HG03520 (cell line): Measurements from ENCODE around the gene HERC4.
"Not testable (repeated sequence)": the region's sequence is repeated elsewhere in the genome, so short reads cannot be mapped to it uniquely, and the experiment has no call there.

Source experiments
- ATAC-seq: cut with Tn5 transposase; IDR thresholded peaks from one replicate; pipeline ENCODE4 v1.9.1; 2021; ENCODE audit warnings: mild to moderate bottlenecking, moderate library complexity; ENCODE audit not compliant: unreplicated experiment

HERC4 gene

DNA sequence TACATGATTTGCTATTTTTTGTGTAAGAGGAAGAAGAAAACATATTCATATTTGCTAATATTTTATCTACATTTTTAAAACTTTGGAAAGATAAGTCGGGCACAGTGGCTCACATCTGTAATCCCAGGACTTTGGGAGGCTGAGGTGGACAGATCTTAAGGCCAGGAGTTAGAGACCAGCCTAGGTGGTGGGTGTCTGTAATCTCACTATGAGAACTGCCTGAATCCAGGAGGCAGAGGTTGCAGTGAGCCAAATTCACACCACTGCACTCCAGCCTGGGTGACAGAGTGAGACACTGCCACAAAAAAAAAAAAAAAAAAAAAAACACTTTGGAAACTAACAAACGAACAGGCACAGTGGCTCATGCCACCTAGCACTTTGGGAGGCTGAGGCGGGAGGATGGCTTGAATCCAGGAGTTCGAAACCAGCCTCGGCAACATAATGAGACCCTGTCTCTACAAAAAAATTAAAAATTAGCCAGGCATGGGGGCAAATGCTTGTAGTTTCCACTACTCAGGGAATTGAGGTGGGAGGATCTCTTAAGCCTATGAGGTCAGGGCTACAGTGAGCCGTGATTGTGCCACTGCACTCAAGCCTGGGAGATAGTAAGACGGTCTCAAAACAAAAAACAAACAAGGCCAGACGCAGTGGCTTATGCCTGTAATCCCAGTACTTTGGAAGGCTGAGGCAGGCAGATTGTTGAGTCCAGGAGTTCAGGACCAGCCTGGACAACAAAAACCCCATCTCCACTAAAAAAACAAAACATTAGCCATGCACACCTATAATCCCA lies 25.6 kb downstream of the HERC4 start:
- ATAC-seq = no peak

DNA sequence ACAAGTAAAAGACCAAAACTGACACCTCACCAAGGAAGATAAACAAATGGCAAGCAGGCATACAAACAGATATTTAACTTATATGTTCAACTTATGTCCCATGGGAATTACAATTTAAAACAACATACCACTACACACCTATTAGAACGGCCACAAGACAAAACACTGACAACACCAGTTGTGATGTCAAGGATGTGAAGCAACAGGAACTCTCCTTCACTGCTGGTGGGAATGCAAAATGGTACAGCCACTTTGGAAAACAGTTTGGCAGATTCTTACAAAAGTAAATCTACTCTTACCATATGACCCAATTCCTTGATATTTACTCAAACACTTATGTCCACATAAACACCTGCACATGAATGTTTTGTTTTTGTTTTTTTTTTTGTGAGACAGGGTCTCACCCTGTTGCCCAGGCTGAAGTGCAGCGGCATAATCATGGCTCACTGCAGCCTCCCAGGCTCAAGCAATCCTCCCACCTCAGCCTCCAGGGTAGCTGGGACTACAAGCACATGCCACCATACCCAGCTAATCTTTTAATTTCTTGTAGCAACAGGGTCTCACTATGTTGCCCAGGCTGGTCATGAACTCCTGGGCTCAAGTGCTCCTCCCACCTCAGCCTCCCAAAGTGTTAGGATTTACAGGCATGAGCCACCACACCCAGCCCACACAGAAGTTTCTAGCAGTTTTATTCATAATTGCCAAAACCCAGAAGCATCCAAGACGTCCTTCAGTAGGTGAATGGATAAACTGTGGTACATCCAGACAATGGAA lies 27.3 kb downstream of the HERC4 start:
- no peak for ATAC-seq

DNA sequence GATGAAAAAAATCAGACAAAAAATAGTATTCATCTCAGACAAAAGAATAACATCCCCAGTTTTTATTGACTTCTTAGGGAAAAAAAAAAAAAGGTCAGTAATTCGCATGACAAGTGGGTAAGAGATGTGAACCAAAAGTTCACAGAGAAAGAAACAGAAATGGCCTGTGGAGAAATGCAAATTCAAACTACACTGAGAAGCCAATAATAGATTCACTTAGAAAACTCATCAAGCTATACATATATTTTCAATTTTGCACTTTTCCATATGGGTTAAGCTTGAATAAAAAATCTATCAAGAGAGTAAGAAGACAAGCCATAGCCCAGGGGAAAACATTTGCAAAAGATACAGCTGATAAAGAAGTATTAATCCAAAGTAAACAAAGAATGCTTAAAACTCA lies 28.0 kb downstream of the HERC4 start:
- ATAC-seq = no peak

DNA sequence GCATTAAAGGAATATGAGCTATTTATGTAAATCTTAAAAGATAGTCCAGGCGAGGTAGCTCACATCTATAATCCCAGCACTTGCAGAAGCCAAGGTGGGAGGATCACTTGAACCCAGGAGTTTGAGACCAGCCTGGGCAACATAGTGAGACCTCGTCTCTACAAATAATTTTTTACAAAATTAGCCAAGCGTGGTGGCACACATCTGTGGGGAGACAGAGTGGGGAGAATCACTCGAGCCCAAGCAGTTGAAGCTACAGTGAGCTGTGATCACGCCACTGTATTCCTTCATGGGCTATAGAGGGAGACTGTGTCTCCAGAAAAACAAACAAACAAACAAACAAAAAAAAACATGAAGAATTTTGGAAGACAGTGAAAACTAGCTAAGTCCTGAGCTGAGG lies 28.4 kb downstream of the HERC4 start:
- ATAC-seq = no peak

DNA sequence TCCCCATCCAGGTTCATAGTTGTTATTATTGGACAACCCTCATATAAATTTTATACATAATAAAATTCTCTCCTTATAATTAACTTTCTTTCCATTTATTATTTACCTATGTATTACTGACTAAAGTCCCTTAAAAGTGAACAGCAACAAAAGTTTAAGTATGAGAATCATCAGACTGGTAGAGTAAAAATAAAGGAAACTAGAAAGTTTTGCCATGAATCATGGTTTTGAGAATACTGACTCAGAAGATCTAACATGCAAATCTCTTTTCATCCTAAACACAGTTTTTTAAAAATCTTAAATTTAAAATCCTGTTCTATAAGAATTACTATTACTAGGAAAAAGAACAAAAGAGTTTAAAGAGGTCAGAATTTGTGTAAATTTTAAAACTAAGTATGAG lies 32.1 kb downstream of the HERC4 start:
- ATAC-seq = no peak

DNA sequence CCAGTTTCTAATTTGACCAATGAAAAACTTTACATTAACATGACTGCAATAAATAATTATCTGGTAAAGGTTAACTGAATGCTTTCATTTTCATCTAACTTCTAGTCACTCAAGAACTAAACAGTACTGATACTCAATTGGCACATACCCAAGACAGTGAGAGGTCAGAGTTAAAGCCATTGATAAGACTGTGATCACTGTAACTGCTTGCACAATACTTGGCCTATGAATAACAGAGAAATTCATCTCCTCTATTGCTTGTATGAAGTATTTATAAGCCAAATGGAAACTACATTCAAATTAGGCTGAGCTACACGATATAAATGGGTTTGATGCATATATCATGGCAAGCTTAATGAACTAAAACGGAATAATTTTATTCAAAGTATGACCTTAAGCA lies 43.0 kb downstream of the HERC4 start:
- ATAC-seq = no peak

DNA sequence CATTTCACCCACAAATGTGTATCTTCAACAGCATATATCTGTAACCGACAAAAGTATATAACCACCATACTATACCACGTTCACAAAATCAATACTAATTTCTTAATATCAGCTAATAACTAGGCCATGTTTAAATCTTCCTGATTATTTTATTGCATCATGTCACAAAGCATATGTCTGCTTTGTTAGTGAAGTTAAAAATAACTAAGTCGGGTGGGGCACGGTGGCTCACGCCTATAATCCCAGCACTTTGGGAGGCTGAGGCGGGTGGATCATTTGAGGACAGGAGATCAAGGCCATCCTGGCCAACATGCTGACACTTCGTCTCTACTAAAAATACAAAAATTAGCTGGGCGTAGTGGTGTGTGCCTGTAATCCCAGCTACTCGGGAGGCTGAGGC lies 47.7 kb downstream of the HERC4 start:
- no peak for ATAC-seq

DNA sequence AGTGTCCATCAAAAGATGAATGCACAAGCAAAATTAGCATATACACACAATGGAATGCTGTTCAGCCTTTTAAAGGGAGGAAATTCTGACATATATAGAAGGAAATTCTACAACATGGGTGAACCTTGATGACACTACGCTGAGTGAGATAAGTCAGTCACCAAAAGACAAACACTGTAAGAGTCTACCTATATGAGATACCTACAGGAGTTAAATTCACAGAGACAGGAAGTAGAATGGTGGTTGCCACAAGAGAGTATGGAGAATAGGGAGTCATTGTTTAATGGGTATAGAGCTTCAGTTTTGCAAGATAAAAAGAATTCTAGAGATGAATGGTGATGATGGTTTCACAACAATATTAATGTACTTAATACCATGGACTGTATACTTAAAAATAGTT lies 51.8 kb downstream of the HERC4 start:
- ATAC-seq = no peak

DNA sequence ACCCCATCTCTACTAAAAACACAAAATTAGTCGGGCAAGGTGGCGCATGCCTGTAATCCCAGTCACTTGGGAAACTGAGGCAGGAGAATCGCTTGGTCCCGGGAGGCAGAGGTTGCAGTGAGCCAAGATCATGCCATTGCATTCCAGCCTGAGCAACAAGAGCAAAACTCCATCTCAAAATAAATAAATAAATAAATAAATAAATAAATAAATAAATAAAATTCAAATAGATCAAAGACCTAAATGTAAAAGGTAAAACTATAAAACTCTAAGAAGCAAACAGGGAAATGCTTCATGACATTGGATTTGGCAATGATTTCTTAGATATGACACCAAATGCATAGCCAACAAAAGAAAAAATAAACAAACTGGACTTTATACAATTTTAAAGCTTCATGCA lies 52.8 kb downstream of the HERC4 start:
- ATAC-seq = not testable (repeated sequence)

DNA sequence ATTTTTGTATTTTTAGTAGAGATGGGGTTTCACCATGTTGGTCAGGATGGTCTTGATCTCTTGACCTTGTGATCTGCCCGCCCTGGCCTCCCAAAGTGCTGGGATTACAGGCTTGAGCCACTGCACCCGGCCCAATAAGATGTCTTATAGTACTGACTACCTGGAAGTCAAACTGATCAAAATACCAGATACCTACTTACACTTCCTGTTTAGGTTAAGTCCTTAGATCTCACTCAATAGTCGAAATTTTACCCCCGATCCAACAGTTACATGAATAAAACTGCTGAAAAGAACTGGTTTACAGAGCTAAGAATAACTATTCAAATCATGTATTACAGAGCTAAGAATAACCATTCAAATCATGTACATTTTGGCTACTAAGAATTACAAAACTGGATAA lies 58.6 kb downstream of the HERC4 start:
- not testable (repeated sequence) for ATAC-seq

DNA sequence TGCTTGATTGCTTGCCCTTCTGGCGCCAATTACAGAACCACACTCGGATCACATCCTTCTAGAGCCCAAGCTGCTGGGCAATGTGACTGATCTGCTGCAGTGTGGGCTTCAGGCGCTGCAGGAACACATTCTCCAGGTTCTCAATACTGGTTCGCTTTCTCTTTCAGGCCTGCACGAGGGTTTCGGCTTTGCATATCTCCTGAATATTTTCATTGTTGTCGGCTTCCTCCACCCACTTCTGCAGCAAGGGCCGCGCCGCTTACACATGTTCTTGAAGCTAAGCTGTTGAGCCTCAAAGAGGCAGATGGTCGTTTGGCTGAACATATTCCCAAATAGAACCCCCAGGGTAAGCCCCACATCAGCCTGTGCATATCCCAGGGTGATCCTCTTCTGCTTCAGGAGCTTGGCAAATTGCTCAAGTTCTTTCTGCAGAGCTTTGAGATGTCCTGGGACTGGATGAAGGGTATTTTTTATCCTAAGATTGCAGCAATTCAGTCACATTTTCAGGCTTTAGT lies 64.6 kb downstream of the HERC4 start:
- no peak for ATAC-seq

DNA sequence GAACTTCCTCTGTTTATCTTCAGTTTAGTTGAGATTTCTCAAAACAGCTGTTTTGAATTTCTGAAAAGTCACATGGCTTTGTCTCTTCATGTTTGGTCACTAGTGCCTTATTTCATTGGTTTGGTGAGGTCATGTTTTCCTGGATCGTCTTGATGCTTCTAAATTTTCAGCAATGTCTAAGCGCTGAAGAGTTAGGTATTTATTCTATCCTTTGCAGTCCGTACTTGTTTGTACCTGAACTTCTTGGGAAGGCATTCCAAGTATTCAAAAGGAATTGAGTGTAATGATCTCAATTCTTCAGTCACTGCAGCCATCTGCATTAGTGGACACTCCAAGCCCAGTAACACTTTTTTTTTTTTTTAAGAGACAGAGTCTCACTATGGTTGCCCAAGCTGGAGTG lies 67.7 kb downstream of the HERC4 start:
- ATAC-seq = no peak

DNA sequence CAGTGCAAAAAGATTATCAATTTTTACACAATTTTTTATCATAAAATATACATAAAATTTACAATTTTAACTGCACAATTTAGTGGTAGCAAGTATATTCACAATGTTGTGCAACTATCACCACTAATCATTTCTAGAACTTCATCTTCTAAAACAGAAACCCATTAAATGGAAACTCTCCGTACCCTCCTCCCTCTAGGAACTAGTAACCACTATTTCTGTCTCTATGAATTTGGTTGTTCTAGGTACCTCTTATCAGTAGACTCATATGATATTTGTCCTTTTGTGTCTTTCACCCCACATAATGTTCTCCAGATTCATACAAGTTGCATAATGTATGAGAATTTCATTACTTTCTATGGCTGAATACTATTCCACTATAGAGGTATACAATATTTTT lies 73.5 kb downstream of the HERC4 start:
- ATAC-seq = no peak

DNA sequence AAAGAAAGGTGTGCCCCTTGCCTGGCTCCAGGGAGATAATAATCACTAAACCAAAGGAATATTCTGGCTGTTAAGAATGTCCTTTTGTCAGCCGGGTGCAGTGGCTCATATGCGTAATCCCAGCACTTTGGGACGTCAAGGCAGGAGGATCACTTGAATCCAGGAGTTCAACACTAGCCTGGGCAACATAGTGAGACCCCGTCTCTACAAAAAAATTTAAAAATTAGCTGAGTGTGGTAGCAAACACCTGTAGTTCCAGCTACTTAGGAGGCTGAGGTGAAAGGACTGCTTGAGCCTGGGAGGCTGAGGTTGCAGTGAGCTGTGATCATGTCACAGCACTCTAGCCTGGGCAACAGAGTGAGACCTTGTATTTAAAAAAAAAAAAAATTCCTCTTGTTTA lies 74.1 kb downstream of the HERC4 start:
- no peak for ATAC-seq

DNA sequence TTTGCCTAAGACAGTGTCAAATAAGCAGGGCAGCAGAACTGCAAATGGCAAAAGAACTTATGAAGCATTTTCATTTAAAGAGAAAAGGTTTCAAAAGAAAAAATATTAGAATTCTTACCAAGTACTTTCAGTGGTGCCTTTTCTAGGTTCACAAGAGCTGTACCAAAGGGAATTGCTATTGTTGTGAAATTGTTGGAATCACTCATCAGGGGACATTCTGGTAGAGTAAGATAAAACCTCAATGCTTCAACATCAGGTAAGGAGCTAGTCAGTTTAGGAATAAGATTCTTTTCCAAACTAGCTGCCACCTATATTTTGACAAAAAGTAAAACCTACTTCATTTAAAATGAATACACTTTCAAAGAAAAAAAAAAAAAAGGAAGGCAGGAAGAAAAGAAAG lies 85.0 kb downstream of the HERC4 start:
- no peak for ATAC-seq

DNA sequence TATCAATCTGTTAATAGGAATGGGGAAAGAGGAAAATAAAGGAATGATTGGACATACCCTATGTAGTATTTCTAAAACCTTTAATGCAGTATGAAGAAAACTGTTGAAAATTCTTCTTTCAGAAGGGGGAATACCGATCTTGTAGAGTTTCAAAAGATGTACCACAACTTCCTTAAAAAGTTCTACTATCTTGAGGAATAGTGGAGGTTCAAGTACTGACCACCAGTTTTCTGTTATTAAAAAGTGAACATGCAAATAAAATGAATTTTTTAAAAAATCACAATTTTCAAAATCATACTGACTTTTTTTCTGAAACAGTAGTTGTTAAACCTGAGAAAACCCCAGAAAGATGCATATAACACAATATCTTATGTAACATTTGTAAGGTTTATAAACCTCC lies 86.5 kb downstream of the HERC4 start:
- ATAC-seq = no peak

DNA sequence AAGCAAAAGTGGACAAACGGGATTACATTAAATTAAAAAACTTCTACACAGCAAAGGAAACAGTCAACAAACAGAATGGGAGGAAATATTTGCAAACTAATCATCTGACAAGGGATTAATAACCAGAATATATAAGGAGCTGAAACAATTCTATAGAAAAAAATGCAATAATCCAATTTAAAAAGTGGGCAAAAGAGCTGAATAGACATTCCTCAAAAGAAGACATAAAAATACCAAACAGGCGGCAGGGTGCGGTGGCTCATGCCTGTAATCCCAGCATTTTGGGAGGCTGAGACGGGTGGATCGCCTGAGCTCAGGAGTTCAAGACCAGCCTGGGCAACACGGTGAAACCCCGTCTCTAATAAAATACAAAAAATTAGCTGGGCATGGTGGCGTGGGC lies 92.5 kb downstream of the HERC4 start:
- ATAC-seq = not testable (repeated sequence)

DNA sequence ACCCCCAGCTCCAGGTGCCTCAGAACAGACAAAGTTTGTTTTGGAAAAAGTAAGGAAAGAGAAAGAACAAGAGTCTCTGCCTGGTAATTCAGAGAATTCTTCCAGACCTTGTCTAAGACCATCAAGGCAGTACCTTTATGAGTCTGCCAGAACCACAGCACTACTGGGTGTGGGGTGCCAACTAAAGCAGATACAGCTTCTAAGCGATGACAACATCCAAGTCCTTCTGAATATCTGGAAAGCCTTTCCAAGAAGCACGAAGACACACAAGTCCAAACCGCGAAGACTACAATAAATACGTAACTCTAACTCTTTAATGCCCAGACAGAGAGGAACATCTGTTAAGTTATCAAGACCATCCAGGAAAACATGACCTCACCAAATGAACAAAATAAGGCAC lies 96.3 kb downstream of the HERC4 start:
- no peak for ATAC-seq

DNA sequence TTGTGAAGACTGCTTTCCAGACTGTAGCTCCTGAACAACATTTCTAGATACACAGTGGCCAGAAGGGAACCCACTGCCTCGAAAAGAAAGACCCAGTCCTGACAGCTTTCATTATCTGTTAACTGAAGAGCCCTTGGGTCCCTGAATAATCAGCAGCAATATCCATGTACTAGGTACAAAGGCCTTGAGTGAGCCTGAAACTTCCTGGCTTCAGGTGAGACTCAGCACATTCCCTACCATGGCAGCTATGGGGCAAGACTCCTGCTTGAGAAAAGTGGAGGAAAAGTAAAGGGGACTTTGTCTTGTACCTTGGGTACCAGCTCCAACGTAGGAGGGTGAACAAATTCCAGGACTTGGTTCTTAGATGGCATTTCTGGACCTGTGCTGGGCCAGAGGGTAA lies 97.8 kb downstream of the HERC4 start:
- ATAC-seq = no peak

DNA sequence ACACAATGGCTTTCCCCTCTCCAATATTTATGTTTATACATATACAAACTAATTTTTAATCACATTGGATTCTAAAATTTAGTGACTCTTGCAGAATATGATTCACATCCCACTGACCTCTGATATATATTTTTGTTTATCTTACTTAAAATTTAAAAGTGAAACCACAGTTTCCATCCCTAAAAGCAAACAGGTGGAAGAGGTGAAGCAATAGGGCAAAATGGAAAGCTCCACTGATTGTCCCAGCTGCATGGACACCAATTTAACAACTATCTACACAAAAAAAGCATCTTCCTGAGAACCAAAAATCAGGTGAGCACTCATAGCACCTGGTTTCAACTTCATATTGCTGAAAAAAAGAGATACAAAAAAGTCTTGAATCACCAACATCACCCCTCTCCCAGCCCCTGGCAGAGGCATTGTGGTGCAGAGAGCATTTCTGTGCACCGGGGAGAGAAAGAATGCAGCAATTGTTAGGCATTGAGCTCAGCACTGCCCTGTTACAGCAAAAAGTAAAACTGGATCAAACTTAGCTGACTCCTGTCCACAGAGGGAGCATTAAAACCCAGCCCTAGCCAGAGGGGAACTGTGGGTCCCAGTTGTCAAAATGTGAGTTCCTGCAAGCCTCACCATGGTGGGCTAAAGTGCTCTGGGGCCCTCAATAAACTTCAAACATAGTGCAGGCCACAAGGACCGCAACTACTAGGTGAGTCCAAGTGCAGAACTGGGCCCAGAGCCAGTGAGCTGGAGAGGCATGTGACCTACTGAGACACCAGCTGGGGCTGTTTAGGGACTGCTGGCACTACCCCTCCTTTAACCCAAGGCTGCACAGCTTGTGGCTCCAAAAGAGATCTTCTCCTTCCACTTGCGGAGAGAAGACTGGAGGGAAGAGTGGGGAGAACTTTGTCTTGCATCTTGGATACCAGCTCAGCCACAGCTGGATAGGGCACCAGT lies 98.5 kb downstream of the HERC4 start:
- no peak for ATAC-seq

DNA sequence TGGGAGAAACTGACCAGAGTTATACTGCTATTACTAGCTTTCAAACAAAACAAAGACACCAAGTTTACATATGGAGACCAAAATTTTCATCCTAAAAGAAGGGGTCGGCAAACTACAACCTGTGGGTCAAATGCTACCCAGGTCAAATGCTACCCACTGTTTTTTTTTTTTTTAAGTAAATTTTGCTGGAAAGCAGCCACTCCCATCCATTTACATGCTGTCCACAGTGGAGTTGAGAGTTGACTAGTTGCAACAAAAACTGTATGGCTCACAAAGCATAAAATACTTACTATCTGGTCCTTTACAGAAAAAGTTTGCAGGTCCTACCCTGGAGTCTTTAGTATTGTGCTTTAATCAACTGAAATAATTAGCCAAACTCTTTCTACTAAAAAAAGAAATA lies 99.2 kb downstream of the HERC4 start:
- no peak for ATAC-seq
